ENCODE measurements around the gene EIF2AK3.

Gene EIF2AK3

GRCh38 chr2:88530081-88530480 is 97.2 kb downstream of the EIF2AK3 start:
- no peak overlapping the region for H3K27ac ChIP-seq
- no peaks in the 10 kb centered on the region for H3K9me3 ChIP-seq (ENCODE audit: severe bottlenecking)
- H3K4me3 ChIP-seq (ENCODE audit: low read depth, low read length): no peak overlapping the region
- H3K36me3 ChIP-seq: no peaks in the 10 kb centered on the region
- TF ChIP-seq CTCF (IDR thresholded peaks at IDR 0.05; ENCODE audit: low read depth, low read length): no peak
- DNase-seq: no peak
- H3K27me3 ChIP-seq (ENCODE audit: insufficient read depth, low read depth, severe bottlenecking): peaks cover 66% of the 10 kb centered on the region

DNA sequence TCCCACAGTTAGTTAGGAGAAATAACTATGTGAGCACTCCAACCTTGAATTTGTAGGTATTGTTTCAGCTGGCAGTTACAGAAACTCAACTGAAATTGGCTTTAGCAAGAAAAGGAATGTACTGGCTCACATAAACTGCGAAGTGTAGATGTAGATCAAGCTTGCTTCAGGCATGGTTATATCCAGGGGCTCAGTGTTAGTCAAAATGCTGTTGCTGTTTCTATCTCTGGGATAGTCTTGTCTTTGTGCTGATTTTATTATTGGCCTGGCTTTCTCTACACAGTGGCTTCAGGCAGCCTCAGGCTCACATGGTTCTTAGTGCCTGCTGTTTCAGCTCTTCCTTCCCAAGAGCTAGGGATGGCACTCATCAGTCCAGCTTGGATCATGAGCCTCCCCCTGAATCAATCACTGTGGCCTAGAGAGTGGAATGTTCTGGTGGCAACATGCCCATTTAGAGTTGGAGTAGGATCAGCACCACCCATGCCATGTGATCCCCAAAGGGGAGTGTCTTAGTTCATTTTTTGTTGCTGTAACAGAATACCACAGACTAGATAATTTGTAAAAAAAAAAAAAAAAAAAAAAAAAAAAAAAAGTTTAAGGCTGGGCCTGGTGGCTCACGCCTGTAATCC is 105.7 kb downstream of the EIF2AK3 start:
- no peak for TF ChIP-seq CTCF (IDR thresholded peaks at IDR 0.05; ENCODE audit: low read depth, low read length)
- no peaks in the 10 kb centered on the region for H3K9me3 ChIP-seq (ENCODE audit: severe bottlenecking)
- H3K27me3 ChIP-seq (ENCODE audit: insufficient read depth, low read depth, severe bottlenecking): peaks cover 76% of the 10 kb centered on the region
- no peak for DNase-seq
- no peak overlapping the region for H3K27ac ChIP-seq
- H3K36me3 ChIP-seq: no peaks in the 10 kb centered on the region
- H3K4me3 ChIP-seq (ENCODE audit: low read depth, low read length): no peak overlapping the region

- TF ChIP-seq CTCF (IDR thresholded peaks at IDR 0.05; ENCODE audit: low read depth, low read length): no peak
- peak; percentile 12 for DNase-seq
Observed at GRCh38 chr2:88517759-88518201, 109.5 kb downstream of the EIF2AK3 start.

More at GRCh38 chr2:88517759-88518201, 109.5 kb downstream of the EIF2AK3 start:
- no peak overlapping the region for H3K27ac ChIP-seq
- no peak overlapping the region for H3K4me3 ChIP-seq (ENCODE audit: low read depth, low read length)
- H3K9me3 ChIP-seq (ENCODE audit: severe bottlenecking): peaks cover 2% of the 10 kb centered on the region
- no peaks in the 10 kb centered on the region for H3K36me3 ChIP-seq
- peaks cover 75% of the 10 kb centered on the region for H3K27me3 ChIP-seq (ENCODE audit: insufficient read depth, low read depth, severe bottlenecking)

Measured in WERI-Rb-1 (cell line).